ENCODE measurements around the gene OPTN.
"Not testable (repeated sequence)": the region's sequence is repeated elsewhere in the genome, so short reads cannot be mapped to it uniquely, and the experiment has no call there.

Gene OPTN

DNA sequence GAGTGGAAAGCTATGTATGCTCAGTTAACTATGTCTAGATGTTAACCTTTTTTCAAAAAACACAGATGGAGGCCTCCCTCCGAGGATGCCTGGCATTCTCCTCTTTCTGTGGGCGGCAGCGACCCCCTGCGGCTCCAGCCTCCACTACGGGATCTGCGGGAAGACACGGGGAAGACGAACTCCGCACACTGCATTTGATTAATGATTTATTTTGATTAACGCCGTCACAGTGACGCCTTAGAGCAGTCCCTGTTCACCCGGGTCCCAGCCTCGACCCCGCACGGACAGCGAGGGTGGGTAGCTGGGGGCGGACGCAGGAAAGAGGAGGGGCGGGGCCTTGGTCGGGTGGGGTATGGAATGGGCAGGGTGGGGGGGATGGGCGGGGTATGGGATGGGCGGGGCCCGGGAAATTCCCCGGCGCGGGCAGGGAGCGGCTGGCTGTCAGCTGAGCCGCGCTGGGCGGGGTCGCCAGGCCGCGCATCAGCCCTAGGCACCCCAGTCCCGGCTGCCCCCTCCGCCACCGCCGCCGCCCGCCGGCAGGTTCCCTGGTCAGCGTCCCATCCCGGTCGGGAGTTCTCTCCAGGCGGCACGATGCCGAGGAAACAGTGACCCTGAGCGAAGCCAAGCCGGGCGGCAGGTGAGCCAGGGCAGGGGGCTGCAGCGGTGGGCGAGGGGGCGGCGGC lies at the start of gene OPTN:
TSS of gene OPTN (plus strand) at position 498 of the 683 bp plus-strand sequence. CDS start 8,960 bp downstream, outside the sequence.
- DNase-seq (ENCODE audit: low read depth in 2 of 2): peak; percentile 39 to 56

DNA sequence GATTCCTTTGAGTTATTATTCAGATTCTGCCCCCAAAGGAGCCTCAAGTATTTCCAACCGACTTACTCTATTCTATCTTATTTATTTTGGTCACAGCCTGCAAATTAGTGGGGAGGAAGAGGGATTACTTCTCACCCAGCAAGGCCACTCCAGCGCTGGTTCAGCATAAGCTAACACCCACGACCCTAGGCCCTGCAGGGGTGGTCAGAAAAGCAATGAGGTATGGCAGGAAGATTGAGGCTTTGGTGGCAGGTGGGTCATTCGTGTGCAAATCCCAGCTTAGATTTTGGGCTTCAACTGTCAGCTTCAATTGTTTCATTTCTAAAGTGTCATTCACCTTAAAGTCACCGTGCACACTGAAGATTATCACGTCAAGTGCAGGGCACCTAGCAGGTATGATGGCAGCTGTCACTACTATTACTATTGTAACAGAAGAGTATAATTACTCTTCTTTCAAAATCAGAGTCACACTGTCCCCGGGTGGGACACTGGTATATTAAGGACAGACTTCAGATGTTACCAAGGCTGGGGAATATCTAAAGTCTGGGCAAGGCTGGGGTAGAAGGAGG lies 48.8 kb upstream of the OPTN start:
- DNase-seq (ENCODE audit: low read depth in 2 of 2): no peak

DNA sequence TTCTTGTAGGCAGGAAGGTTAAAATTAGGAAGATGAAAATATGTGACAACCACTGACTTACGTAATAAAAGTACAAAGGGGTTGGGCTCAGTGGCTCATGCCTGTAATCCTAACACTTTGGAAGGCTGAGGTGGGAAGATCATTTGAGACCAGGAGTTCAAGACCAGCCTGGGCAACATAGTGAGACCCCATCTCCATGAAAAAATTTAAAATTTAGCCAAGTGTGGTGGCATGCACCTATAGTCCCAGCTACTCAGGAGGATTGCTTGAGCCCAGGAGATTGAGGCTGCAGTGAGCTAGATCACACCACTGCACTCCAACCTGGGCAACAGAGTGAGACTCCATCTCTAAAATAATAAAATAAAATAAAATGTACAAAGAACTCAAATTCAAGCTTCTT lies 46.8 kb upstream of the OPTN start:
- DNase-seq (ENCODE audit: low read depth in 2 of 2): not testable (repeated sequence)

DNA sequence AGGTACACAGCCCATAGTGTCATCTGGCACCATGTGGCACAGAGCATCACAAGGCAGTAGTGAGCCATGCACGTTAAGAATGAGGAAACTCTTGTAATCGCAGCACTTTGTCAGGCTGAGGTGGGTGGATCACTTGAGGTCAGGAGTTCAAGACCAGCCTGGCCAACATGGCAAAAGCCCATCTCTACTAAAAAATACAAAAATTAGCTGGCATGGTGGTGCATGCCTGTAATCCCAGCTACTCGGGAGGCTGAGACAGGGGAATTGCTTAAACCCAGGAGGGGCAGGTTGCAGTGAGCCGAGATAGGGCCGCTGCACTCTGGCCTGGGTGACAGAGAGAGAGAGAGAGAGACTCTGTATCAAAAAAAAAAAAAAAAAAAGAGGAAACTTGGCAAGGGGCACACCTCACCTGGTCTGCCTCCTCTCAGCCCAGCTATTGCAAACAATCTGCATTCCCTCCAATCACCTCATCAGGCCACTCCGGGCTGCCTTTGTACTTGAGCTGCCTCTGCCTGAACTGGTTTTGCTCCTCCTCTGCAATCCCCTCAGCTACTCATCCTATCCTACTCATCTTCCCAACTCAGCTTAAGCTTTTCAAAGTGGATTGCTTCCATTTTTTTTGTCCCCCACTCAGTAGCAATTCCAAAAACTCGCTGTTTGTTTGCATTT lies 46.0 kb upstream of the OPTN start:
- no peak for DNase-seq (ENCODE audit: low read depth in 2 of 2)

DNA sequence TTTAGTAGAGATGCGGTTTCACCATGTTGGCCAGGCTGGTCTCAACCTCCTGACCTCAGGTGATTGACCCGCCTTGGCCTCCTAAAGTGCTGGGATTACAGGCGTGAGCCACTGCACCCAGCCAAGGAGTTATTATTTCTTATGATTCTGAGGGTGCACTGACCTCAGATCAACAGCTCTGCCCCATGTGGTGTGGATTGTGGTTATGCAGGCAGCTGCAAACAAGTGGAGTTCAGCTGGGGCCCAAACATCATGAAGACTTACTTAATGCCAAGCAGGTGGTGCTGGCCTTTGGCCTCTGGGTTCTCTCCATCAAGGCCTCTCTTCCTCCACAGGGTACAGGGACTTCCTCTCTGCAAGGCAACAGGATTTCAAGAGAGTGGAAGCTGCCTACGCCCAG lies 45.1 kb upstream of the OPTN start:
- DNase-seq (ENCODE audit: low read depth in 2 of 2): no peak

DNA sequence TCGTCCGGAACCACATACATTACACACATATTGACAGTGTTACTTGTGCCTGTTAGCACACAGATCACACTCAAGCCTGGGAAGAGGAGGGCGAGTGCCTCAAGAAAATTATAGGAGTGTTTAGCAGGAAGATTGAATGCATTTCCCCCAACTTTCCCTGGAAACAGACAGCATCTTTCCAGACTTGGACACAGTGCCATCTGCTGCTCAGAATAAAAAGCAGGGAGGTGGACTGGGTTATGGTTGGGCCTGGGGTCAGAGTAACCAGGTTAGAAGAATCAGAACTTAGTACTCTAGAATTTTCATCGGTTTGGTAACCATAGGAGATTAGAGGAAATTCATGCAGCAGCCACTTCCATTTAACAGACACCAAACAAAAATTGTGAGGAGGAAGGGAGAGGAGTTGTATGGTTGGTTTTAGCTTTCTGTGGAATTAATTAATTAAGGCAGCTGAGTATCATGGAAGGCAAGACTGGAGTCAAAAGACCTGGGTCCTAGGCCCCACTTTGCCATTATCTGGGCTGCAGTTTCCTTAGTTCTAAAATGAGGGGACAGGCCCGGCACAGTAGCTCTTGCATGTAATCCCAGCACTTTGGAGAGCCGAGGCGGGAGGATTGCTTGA lies 43.4 kb upstream of the OPTN start:
- DNase-seq (ENCODE audit: low read depth in 2 of 2): no peak

DNA sequence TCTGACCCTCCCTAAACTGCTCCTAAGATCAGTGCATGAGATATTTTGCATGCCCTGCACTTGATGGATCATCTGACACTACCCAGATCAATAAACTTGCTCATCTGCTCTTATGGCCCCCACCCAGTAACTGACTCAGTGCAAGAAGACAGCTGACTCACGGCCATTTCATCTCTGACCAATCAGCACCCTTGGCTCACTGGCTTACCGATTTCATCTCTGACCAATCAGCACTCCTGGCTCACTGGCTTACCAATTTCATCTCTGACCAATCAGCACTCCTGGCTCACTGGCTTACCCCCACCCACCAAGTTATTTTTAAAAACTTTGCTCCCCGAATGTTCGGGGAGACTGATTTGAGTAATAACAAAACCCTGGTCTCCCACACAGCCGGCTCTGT lies 37.2 kb upstream of the OPTN start:
- DNase-seq (ENCODE audit: low read depth in 2 of 2): no peak

DNA sequence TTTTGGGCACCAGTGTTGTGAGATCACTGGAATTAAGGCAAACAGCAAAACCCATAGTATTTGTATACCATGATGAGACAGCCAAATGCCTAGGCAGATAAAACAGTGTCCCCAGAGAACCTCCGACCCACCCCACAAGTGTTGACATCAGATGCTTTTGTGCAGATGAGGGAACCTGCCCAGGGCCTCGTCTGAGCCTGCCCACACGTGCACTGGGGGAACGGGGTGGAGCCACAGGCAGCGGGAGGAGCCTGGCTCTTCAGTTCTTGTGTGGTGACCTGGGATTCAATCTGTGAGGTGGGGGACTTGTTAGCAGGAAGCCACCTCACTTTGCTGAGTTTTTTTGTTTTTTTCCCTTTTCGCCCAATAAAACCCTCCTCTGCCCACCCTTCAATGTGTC lies 33.4 kb upstream of the OPTN start:
- no peak for DNase-seq (ENCODE audit: low read depth in 2 of 2)

DNA sequence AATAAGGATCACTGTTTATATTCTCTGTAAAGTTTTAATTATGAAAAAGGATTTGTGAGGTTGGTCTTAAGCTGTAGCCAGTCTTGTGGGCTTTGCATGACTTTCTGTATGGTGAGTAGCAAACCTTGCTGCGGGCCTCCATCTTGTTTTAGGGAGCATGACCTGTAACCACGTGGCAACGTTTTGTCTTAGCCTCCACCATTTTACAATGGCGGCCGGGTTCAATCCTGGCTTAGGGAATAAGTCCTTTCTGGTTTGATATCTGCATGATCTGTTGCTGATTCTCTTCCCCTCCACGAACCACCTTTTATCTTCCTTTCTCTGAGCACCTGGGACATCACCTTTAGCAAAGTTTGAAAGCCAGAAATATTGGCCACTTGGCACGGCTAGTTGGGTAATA lies 32.5 kb upstream of the OPTN start:
- no peak for DNase-seq (ENCODE audit: low read depth in 2 of 2)

DNA sequence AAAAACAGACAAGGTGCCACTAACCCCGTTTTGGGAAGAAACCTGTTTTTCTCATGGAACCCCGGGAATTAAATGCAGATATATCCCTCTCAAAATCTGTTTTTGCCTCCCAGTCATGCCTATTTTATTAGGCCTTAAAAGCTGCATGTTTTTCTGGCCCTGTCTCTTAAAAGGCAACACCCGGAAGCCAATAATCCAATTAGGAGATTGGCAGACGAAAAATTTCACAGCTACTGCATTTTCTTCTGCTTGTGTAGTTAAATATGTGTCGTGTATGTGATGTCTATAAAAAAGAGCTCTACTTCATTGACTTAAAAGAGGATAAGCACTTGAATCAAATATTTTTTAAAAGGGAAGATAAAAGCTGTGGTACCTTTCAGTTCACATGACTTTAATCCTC lies 31.9 kb upstream of the OPTN start:
- DNase-seq (ENCODE audit: low read depth in 2 of 2): no peak

DNA sequence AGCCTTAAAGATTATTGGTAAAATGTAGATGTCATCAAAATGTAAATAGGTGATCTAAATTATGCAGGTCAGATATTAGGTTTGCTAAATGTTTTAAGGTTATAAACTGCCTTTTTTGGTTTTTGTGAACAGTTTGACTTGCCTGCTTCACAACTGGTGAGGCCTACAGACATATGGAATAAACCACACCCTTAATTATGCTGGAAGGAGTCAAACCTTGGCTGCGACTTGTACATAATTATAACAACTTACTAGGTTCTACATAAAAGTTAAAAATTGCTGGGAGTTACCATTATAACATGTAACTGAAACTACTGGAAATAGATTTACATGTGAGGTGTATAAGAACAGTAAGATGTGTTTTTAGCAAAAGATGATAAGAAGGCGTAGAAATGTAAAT lies 31.5 kb upstream of the OPTN start:
- DNase-seq (ENCODE audit: low read depth in 2 of 2): no peak

DNA sequence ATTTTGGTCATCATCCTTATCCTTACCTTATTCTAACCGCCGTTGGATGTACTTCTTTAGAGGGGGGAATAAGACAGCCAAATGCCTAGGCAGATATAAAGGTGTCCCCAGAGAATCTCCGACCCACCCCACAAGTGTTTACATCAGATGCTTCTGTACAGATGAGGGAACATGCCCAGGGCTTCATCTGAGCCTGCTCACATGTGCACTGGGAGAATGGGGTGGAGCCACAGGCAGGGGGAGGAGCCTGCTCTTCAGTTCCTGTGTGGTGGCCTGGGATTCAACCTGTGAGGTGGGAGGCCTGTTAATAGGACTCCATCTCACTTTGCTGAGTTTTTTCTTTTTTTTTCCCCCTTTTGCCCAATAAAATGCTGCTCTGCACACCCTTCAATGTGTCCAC lies 27.6 kb upstream of the OPTN start:
- no peak for DNase-seq (ENCODE audit: low read depth in 2 of 2)

DNA sequence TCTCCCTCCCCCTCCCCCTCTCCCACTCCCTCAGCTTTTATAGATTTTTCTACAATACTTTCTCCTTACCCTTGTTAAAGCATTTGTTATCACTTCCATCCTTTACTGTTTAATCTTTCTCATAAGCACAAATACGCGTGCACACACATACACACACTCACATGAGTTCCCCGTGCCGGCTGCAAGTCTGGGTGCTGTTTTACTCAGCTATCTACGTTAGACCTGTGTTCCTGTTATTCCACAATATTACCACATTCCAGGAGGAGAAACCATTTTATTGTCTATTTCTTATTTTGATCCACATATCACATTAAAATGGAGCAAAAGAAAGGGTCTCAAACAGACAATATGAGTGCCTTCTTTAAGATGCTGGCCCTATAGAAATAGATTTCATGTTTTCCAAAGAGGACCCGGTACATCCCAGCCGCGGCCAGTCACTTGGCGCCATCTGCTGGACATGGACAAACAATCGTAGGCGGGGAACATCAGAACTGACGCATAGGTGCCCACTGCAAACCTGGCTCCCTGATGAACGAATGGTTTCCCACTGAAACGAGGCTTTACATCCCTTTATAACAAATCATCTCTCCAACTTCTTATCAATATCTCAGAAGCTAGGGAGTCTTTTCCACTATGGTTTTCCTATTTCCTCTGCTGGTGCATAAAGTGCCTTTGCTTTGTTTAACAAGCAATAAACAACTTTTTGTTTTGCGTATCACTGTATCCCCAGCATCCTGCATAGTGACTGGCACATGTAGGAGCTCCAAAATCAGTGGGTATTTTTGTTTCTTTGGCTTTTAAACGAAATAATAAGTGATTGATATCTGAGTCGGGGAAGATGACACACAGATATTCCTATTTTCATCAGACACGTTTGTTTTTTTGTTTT lies 25.2 kb upstream of the OPTN start:
- DNase-seq (ENCODE audit: low read depth in 2 of 2): peak; percentile 9 to 10

DNA sequence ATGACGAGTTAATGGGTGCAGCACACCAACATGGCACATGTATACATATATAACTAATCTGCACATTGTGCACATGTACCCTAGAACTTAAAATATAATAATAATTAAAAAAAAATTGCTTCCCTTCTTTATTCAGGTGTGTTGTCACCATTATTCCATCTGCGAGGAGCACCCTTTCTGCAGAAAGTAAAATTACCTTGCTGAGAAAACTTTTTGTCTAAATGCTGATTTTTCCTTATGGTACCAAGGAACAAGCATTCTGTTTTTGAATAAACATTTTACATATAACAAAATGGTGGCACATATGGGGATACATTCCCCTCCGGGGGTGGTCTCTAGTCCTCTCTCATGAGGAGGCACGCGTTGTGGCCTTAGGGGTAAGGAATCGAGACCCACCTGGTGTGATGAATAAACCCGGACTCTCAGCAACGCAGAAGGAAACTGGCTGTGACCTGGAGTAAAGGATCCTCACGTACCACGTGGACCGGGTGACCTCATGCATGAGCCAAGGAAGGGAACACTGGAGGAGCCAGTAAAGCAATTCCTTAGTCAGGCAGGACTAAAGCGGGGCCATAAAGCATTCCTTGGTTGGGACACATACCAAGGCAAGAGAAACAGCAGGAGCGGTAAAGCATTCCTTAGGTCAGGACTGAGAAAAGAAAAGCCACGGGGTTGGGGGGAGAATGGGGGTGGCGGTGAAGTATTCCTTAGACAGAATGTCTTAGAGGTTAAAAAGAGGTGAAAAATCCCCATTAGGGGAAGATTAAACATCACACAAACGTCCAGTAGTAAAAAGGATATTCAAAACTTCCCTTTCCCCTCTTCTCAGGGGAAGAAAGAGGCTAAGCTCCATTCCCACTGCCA lies 20.8 kb upstream of the OPTN start:
- DNase-seq (ENCODE audit: low read depth in 2 of 2): no peak

DNA sequence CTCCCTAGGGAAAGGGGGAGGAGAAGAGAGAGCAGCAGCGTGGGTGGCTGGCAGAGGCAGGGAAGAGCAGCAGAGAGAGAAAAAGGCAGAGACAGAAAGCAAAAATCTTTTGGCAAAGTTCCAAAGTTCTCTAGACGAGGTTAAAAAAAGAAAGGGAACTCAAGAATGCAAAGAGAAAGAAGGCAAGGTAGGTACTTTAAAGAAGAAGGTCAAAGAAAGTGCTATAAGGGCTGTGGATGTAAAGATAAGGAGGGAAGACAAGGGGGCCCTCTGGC lies 20.2 kb upstream of the OPTN start:
- DNase-seq (ENCODE audit: low read depth in 2 of 2): no peak

DNA sequence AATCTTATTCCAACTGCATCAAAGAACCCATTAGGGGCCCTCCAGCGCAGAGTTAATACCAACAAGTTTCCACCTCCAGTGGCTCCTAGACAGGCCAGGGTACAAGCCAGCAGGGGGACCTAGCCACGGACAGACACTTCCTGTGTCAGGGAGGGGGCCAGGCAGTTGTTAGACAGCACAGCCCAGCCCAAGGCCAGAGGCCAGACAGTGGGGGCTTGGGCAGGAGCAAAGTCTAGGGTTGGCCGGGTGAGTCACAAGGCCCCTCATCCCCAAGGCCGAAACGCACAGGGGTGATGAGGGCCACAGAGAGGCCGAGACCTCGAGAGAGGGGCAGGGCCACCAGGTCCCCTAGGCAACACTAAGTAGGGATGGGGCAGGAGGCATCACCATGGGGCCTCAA lies 19.3 kb upstream of the OPTN start:
- DNase-seq (ENCODE audit: low read depth in 2 of 2): no peak

DNA sequence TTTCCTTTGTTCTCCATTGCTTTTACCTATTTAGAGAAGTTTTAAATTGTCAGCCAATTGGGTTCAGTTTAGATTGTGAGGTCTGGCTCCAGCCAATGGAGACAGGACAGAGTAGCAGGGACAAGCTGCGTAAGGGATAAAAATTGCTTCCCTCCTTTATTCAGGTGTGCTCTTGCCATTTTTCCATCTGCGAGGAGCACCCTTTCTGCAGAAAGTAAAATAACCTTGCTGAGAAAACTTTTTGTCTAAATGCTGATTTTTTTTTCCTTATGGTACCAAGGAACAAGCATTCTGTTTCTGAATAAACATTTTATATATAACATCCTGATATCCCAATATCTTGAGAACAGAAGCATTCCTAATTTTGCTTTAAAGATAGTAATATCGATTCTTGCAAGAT lies 16.3 kb upstream of the OPTN start:
- DNase-seq (ENCODE audit: low read depth in 2 of 2): not testable (repeated sequence)

DNA sequence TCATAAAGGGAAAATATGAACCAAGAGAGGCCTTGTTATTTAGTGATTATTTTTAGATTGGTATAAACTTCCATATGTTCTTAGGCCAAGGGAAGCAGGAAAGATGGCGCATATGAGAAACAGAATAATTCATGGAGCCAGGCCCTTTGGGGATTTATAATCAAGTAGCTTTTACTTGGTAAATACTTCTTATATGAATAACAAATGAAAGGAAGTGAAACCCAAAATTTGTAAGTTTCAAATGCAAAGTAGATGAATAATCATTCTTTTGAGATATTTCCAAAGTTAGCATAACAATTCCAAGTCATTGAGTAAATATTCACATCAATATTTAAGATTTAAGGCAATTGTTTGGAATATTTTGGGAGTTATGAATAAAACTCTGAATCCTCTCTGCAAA lies 13.9 kb upstream of the OPTN start:
- DNase-seq (ENCODE audit: low read depth in 2 of 2): peak; percentile 16 to 36

DNA sequence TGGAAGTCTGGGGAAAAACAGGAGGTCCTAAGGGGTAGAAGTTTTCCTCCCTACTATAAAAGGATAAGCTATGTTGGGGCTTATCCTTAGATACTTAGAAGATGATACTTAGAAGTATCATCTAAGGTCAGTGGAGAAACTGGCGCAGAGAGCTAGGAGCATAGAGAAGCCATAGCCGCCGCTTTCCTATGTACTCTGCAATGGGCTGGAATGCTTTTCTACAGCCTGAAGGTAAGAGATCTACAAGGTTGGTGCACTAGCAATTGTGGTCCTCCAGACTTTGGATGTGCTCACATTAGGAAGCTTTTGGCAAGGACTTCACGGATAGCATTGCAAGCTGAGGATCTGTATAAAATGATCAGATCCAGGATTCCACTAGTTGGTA lies 12.4 kb upstream of the OPTN start:
- no peak for DNase-seq (ENCODE audit: low read depth in 2 of 2)

DNA sequence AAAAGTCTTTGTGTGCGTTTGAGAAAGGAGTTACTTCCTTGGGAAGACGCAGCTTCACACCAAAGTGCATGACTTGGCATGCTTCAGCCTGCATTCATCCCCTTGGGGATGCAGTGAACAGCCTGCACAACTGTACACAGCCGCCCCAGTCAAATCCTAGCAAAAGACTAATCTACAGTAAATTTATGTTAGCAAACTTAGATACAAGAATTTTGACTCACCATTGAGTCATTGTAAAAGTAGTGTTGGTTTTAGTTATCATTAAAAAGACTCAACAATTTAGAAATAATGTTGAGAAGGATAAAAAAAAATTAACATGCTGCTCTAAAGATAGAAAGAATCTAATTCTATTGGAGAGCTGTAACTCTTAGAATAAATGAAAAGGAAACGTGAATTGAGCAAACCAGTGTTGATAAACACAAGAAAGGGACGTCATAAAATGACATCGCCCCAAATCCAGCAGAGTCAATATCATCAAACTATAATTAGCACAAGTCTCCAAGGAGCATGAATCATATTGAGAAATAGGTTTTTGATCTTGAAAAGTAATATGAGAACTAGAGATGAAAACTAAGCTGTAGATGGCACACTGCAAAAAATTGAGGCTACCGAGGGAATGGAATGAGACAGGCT lies 11.9 kb upstream of the OPTN start:
- DNase-seq (ENCODE audit: low read depth in 2 of 2): peak; percentile 55 to 57

DNA sequence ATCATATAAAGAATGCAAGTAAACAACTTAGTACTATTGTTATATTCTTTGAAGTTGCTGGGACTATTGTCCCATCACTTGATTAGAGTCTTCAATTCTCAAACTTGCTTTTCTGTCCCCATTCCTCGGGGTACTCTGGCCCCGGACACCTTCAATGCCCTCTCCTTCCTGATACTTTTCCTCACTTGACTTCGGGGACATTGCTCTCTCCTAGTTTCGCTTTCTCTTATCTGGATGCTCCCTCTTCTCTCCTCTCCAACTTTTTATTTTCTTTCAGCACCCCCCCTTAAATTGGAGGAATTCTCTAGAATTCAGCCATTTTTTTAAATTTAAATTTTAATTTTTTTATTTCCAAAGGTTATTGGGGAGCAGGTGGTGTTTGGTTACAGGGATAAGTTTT lies 10.6 kb upstream of the OPTN start:
- DNase-seq (ENCODE audit: low read depth in 2 of 2): no peak

Data from fibroblast of skin of left biceps (primary cell).